Measurements from ENCODE around the gene USP12.

DNA sequence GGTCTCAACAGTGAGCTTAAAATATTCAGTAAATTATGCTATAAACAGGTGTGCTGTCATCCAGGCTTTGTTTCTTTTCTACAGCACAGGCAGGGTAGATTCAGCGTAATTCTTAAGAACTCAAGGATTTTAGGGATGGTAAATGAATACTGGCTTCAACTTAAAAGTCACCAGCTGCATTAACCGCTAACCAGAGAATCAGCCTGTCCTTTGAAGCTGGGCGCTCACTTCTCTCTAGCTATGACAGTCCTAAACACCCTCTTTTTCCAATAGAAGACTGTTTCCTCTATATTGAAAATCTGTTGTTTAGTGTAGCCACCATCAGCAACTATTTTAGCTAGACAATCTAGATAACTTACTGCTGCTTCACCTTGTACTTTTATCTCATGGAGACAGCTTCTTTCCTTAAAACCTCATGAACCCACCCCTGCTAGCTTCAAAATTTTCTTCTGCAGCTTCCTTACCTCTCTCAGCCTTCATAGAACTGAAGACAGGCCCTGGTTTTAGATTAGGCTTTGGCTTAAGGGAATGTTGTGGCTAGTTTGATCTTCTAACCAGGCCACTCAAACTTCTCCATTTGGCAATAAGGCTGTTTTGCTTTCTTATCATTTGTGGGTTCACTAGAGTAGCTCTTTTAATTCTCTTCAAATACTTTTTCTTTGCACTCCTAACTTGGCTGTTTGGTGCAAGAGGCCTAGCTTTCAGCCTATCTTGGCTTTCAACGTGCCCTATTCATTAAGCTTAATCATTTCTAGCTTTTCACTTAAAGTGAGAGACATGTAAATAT lies 89.5 kb downstream of the USP12 start:
- no peak for TF ChIP-seq EZH2 (IDR thresholded peaks at IDR 0.05)
- no peak for TF ChIP-seq POLR2AphosphoS5 (IDR thresholded peaks at IDR 0.05; ENCODE audit: borderline replicate concordance, low read depth, low read length)

All from SK-N-MC (cell line).